GM23338 (cell line): ENCODE results near the gene FARS2. TPM values are rescaled to one million over a fixed set of nuclear protein-coding genes. Genes with fewer than 3 reads are reported as not detected.

ENCODE experiments used
- ATAC-seq: fragments of 200-7000 bp; cut with Tn5 transposase; 3 replicates; pipeline ENCODE4 v1.9.1; 2020
- DNase-seq: peaks from one replicate; pipeline ENCODE4 v3.0.0-alpha.2; 2015; ENCODE audit warnings: low spot score
- H2AFZ ChIP-seq: fragments of 200-600 bp; sonication (generic); 2 replicates; pipeline ENCODE4 v1.8.0; 2016; ENCODE audit warnings: antibody characterized with exemption, mild to moderate bottlenecking, moderate library complexity
- H3F3A ChIP-seq: fragments of 200-600 bp; sonication (generic); replicated peaks from 2 replicates; pipeline ENCODE4 v1.8.0; 2017; ENCODE audit warnings: antibody characterized with exemption, mixed run types, low read depth
- H3K27ac ChIP-seq: fragments of 200-600 bp; sonication (generic); 2 replicates; pipeline ENCODE4 v1.6.1; 2016; ENCODE audit warnings: low read depth
- H3K27me3 ChIP-seq: fragments of 200-600 bp; sonication (generic); 2 replicates; pipeline ENCODE4 v1.8.0; 2016; ENCODE audit warnings: mild to moderate bottlenecking, mixed run types, moderate library complexity; ENCODE audit not compliant: insufficient read depth
- H3K36me3 ChIP-seq: fragments of 200-600 bp; sonication (generic); 2 replicates; pipeline ENCODE4 v1.8.0; 2016; ENCODE audit warnings: mild to moderate bottlenecking; ENCODE audit not compliant: insufficient read depth
- H3K4me1 ChIP-seq: fragments of 200-600 bp; sonication (generic); 2 replicates; pipeline ENCODE4 v1.8.0; 2016; ENCODE audit warnings: mild to moderate bottlenecking, moderate library complexity; ENCODE audit not compliant: insufficient read depth
- H3K4me2 ChIP-seq: fragments of 200-600 bp; sonication (generic); 2 replicates; pipeline ENCODE4 v1.7.1; 2017; ENCODE audit warnings: mixed run types
- H3K4me3 ChIP-seq: fragments of 200-600 bp; sonication (generic); 2 replicates; pipeline ENCODE4 v1.6.1; 2016; ENCODE audit warnings: mixed run types
- H3K79me2 ChIP-seq: fragments of 200-600 bp; sonication (generic); replicated peaks from 2 replicates; pipeline ENCODE4 v1.8.0; 2017; ENCODE audit warnings: mild to moderate bottlenecking; ENCODE audit not compliant: insufficient read depth
- H3K9me2 ChIP-seq: fragments of 200-600 bp; sonication (generic); 2 replicates; pipeline ENCODE4 v1.8.0; 2017; ENCODE audit not compliant: insufficient read depth
- H4K20me1 ChIP-seq: fragments of 200-600 bp; sonication (generic); replicated peaks from 2 replicates; pipeline ENCODE4 v1.8.0; 2017; ENCODE audit warnings: mild to moderate bottlenecking; ENCODE audit not compliant: insufficient read depth
- H3K27ac Mint-ChIP-seq: 2 replicates; pipeline ENCODE4 v1.8.0; 2020; ENCODE audit warnings: inconsistent platforms, mild to moderate bottlenecking, moderate library complexity, mixed read lengths
- H3K27me3 Mint-ChIP-seq: 3 replicates; pipeline ENCODE4 v1.8.0; 2022; ENCODE audit warnings: low read depth, mild to moderate bottlenecking, moderate library complexity, mixed read lengths, inconsistent platforms; ENCODE audit not compliant: insufficient read depth, poor library complexity
- H3K36me3 Mint-ChIP-seq: 3 replicates; pipeline ENCODE4 v1.8.0; 2021; ENCODE audit warnings: low read depth, mild to moderate bottlenecking, inconsistent platforms, moderate library complexity, mixed read lengths
- H3K4me1 Mint-ChIP-seq: 3 replicates; pipeline ENCODE4 v1.8.0; 2020; ENCODE audit warnings: mild to moderate bottlenecking, inconsistent platforms, mixed read lengths
- H3K4me3 Mint-ChIP-seq: 3 replicates; pipeline ENCODE4 v1.8.0; 2021; ENCODE audit warnings: moderate library complexity, mild to moderate bottlenecking, inconsistent platforms, mixed read lengths
- H3K9me3 Mint-ChIP-seq: 3 replicates; pipeline ENCODE4 v1.8.0; 2020; ENCODE audit warnings: moderate library complexity, mild to moderate bottlenecking, inconsistent platforms, mixed read lengths
- polyA plus RNA-seq: library from polyadenylated mRNA; unstranded; fragments of >200 nt; fragmentation: Nextera tagmentation; extraction: Ambion mirVana; gene quantifications from 2 replicates; pipeline ENCODE4 v1.2.1, GENCODE V29; 2016
- total RNA-seq: library from RNA; depleted of rRNA; stranded (reverse); fragments of >200 nt; shearing (Covaris generic); gene quantifications from 2 replicates; pipeline ENCODE4 v1.2.3, GENCODE V29; 2014
- TF ChIP-seq, protein P1 (sequence below): fragments of 250-450 bp; sonication (Bioruptor Pico); IDR thresholded peaks from 2 replicates; pipeline ENCODE4 v1.5.0; 2020; ENCODE audit warnings: mild to moderate bottlenecking, moderate library complexity
- TF ChIP-seq, protein P2 (sequence below): IDR thresholded peaks from one replicate; pipeline ENCODE4 v1.6.1; 2018; ENCODE audit warnings: antibody characterized with exemption; ENCODE audit not compliant: unreplicated experiment

FARS2 gene
- total and polyA plus RNA-seq, 2 experiments from 2014 or later, result 7.6 to 19.0 TPM

DNA sequence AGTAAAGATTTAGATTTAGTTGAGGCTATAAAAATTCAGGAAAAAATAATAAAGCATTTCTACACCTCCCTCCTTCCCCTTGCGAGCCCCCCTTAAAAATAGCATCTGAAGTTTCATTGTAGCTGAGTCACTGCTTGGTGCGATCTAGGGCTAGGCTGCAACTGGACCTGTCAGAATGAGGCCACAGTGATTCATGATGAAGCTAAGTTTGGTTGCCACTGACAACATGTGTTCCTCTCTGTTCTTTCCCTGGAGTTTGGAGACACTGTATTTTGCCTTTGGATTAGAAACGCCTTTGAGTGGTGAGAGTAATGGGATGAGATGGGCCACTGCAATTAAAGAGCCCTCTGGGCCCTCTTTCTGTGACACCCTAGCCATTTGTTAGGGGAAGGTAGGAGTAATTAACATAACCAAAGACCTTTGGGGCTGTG is 411.3 kb downstream of the FARS2 start:
- H3K27me3 Mint-ChIP-seq, result peaks cover 5% of the 10 kb centered on the region
- DNase-seq, result peak; percentile 70
- Histone ChIP-seq H3K36me3 (no peaks in the 10 kb centered on the region), H3K4me1 (peaks cover 18% of the 10 kb centered on the region), H3K4me3 (no peak overlapping the region), H3K27ac (peak overlapping the region; percentile 5; the same call in 1 of the 2 replicates), H3K27me3 (no peaks in the 10 kb centered on the region), H3F3A (no peaks in the 10 kb centered on the region), H3K79me2 (no peaks in the 10 kb centered on the region), H3K9me2 (no peaks in the 10 kb centered on the region), H3K4me2 (peak overlapping the region; percentile 45), H2AFZ (no peak overlapping the region), H4K20me1 (no peaks in the 10 kb centered on the region)
- H3K9me3 Mint-ChIP-seq, result no peaks in the 10 kb centered on the region
- peak overlapping the region; percentile 87 for H3K27ac Mint-ChIP-seq
- H3K4me3 Mint-ChIP-seq, result 0 out of 3 replicates have a peak overlapping the region, but pooled peaks have one; percentile 1
- no peaks in the 10 kb centered on the region for H3K36me3 Mint-ChIP-seq
- H3K4me1 Mint-ChIP-seq, result peaks cover 37% of the 10 kb centered on the region
- peak; percentile 94 for ATAC-seq
- TF ChIP-seq, protein P1, sequence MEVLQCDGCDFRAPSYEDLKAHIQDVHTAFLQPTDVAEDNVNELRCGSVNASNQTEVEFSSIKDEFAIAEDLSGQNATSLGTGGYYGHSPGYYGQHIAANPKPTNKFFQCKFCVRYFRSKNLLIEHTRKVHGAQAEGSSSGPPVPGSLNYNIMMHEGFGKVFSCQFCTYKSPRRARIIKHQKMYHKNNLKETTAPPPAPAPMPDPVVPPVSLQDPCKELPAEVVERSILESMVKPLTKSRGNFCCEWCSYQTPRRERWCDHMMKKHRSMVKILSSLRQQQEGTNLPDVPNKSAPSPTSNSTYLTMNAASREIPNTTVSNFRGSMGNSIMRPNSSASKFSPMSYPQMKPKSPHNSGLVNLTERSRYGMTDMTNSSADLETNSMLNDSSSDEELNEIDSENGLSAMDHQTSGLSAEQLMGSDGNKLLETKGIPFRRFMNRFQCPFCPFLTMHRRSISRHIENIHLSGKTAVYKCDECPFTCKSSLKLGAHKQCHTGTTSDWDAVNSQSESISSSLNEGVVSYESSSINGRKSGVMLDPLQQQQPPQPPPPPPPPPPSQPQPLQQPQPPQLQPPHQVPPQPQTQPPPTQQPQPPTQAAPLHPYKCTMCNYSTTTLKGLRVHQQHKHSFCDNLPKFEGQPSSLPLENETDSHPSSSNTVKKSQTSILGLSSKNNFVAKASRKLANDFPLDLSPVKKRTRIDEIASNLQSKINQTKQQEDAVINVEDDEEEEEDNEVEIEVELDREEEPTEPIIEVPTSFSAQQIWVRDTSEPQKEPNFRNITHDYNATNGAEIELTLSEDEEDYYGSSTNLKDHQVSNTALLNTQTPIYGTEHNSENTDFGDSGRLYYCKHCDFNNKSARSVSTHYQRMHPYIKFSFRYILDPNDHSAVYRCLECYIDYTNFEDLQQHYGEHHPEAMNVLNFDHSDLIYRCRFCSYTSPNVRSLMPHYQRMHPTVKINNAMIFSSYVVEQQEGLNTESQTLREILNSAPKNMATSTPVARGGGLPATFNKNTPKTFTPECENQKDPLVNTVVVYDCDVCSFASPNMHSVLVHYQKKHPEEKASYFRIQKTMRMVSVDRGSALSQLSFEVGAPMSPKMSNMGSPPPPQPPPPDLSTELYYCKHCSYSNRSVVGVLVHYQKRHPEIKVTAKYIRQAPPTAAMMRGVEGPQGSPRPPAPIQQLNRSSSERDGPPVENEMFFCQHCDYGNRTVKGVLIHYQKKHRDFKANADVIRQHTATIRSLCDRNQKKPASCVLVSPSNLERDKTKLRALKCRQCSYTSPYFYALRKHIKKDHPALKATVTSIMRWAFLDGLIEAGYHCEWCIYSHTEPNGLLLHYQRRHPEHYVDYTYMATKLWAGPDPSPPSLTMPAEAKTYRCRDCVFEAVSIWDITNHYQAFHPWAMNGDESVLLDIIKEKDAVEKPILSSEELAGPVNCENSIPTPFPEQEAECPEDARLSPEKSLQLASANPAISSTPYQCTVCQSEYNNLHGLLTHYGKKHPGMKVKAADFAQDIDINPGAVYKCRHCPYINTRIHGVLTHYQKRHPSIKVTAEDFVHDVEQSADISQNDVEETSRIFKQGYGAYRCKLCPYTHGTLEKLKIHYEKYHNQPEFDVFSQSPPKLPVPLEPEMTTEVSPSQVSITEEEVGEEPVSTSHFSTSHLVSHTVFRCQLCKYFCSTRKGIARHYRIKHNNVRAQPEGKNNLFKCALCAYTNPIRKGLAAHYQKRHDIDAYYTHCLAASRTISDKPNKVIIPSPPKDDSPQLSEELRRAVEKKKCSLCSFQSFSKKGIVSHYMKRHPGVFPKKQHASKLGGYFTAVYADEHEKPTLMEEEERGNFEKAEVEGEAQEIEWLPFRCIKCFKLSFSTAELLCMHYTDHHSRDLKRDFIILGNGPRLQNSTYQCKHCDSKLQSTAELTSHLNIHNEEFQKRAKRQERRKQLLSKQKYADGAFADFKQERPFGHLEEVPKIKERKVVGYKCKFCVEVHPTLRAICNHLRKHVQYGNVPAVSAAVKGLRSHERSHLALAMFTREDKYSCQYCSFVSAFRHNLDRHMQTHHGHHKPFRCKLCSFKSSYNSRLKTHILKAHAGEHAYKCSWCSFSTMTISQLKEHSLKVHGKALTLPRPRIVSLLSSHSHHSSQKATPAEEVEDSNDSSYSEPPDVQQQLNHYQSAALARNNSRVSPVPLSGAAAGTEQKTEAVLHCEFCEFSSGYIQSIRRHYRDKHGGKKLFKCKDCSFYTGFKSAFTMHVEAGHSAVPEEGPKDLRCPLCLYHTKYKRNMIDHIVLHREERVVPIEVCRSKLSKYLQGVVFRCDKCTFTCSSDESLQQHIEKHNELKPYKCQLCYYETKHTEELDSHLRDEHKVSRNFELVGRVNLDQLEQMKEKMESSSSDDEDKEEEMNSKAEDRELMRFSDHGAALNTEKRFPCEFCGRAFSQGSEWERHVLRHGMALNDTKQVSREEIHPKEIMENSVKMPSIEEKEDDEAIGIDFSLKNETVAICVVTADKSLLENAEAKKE (CRISPR knock-in tag), result peak; percentile 7; the same call in 1 of the 2 replicates
- TF ChIP-seq, protein P2, sequence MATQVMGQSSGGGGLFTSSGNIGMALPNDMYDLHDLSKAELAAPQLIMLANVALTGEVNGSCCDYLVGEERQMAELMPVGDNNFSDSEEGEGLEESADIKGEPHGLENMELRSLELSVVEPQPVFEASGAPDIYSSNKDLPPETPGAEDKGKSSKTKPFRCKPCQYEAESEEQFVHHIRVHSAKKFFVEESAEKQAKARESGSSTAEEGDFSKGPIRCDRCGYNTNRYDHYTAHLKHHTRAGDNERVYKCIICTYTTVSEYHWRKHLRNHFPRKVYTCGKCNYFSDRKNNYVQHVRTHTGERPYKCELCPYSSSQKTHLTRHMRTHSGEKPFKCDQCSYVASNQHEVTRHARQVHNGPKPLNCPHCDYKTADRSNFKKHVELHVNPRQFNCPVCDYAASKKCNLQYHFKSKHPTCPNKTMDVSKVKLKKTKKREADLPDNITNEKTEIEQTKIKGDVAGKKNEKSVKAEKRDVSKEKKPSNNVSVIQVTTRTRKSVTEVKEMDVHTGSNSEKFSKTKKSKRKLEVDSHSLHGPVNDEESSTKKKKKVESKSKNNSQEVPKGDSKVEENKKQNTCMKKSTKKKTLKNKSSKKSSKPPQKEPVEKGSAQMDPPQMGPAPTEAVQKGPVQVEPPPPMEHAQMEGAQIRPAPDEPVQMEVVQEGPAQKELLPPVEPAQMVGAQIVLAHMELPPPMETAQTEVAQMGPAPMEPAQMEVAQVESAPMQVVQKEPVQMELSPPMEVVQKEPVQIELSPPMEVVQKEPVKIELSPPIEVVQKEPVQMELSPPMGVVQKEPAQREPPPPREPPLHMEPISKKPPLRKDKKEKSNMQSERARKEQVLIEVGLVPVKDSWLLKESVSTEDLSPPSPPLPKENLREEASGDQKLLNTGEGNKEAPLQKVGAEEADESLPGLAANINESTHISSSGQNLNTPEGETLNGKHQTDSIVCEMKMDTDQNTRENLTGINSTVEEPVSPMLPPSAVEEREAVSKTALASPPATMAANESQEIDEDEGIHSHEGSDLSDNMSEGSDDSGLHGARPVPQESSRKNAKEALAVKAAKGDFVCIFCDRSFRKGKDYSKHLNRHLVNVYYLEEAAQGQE, result no peak
